Measurements from ENCODE around the gene TENT4A. TPM values are rescaled to one million over a fixed set of nuclear protein-coding genes. Genes with fewer than 3 reads are reported as not detected.

Gene TENT4A
- total and polyA plus RNA-seq, 2 of the 13 experiments (the other 11 are each of a cell fraction or from before 2014, with no cell fraction given): 6.3 to 13.3 TPM

DNA sequence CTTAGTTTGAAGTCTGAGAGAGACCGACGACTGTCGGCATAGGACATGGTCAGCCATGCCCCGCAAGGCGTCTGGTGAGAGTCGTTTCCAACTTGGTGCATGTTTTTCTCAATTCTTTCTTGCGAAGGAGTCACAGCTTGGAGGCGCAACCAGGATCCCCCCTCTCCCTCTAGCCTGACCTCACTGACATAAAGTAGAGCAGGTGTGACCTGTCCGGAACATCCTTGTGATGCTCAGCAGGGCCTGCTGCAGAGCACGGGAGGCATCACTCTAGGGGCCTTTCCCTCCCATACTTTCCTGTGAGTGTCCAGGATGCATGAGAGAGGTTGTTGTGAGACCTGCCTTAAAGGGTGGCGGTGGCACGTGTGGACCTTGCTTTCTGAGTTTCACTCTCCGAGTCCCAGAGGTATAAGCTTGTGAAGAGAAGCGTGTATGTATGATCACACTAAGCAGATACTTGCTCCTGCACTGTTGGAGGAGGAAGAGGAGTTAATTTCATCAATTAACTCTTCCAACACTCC lies 5.0 kb downstream of the TENT4A start:
- FAIRE-seq (no peak), DNase-seq (ENCODE audit: low spot score) (no peak), ATAC-seq (no peak)
- POLR2A ChIA-PET: no interaction called here
- intact Hi-C loops (cut with micrococcal nuclease; ENCODE audit: unreplicated experiment): no loop called here
- Histone ChIP-seq H3K4me3 (replicated peaks in 1 of 3; ENCODE audit: insufficient read depth in 1 of 3, low read depth in 2 of 3, low read length in 3 of 3) (no peak overlapping the region), H3K36me3 (replicated peaks in 1 of 2; ENCODE audit: control insufficient read depth in 1 of 2, insufficient read depth in 2 of 2, low read length in 2 of 2) (peaks cover 3 to 35% of the 10 kb centered on the region in 2 experiments; a peak in 4 of 5 replicates), H3K4me2 (ENCODE audit: low read depth, low read length) (0 out of 2 replicates have a peak overlapping the region, but pooled peaks have one; percentile 92), H3K27me3 (ENCODE audit: control insufficient read depth in 1 of 2, insufficient read depth in 2 of 2, low read length in 2 of 2) (no peaks in the 10 kb centered on the region), H3K79me2 (ENCODE audit: insufficient read depth, low read length) (peaks cover 88% of the 10 kb centered on the region), H3K27ac (ENCODE audit: extremely low read length, insufficient read depth, low read length) (no peak overlapping the region), H2AFZ (ENCODE audit: low read length) (no peak overlapping the region), H3K9ac (ENCODE audit: insufficient read depth, low read depth, low read length) (no peak overlapping the region), H3K9me3 (ENCODE audit: low read length) (no peaks in the 10 kb centered on the region), H3K4me1 (ENCODE audit: insufficient read depth, low read length) (peaks cover 56% of the 10 kb centered on the region), H4K20me1 (ENCODE audit: insufficient read depth, low read length) (peaks cover 81% of the 10 kb centered on the region)
- TF ChIP-seq IRX3 (CRISPR knock-in tag; IDR thresholded peaks at IDR 0.05; ENCODE audit: borderline replicate concordance, low read depth) (no peak), RBM39 (IDR thresholded peaks at IDR 0.05; ENCODE audit: low read depth, low read length, poor library complexity, severe bottlenecking) (no peak)
- BruUV-seq (replicated peaks): no TSS peak
- 92% methylated on average over 13 of the region's 14 CpGs for WGBS (ENCODE audit: low lambda C conversion rate)
- in situ Hi-C loops (cut with HindIII; ENCODE audit: extremely low pct_ligation_motif_present, low pct_unique_long_range_greater_than_20kb): no loop called here
- CTCF ChIA-PET (ENCODE audit: low intra/inter-chr PET ratio, low total read pairs): no interaction called here

DNA sequence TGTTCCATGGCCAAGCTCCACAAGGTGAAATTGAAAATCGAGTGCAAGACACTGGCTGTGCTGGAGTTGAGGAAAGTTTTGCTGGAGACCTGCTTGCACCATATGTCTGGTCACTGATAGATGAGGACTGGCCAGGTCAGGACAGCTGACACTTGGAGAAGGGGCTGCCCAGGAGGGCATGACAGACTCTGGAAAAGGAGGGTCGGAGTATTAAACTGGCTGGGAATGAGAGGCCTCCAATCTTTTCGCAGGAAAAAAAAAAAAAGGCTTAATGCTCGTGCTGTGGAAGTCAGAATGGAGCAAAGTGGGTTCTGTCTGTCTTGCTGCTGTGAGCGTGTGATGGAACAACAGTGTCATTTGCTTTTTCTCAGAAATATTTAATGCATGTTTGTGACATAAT lies 5.5 kb downstream of the TENT4A start:
- ChIA-PET CTCF (ENCODE audit: low intra/inter-chr PET ratio, low total read pairs) (no interaction called here), POLR2A (no interaction called here)
- Histone ChIP-seq H3K9me3 (ENCODE audit: low read length) (no peaks in the 10 kb centered on the region), H3K36me3 (replicated peaks in 1 of 2; ENCODE audit: control insufficient read depth in 1 of 2, insufficient read depth in 2 of 2, low read length in 2 of 2) (peaks cover 3 to 40% of the 10 kb centered on the region in 2 experiments; a peak in 4 of 5 replicates), H3K4me2 (ENCODE audit: low read depth, low read length) (no peak overlapping the region), H3K79me2 (ENCODE audit: insufficient read depth, low read length) (peaks cover 93% of the 10 kb centered on the region), H4K20me1 (ENCODE audit: insufficient read depth, low read length) (peaks cover 82% of the 10 kb centered on the region), H3K4me1 (ENCODE audit: insufficient read depth, low read length) (peaks cover 56% of the 10 kb centered on the region), H3K27me3 (ENCODE audit: control insufficient read depth in 1 of 2, insufficient read depth in 2 of 2, low read length in 2 of 2) (no peaks in the 10 kb centered on the region), H3K27ac (ENCODE audit: extremely low read length, insufficient read depth, low read length) (no peak overlapping the region), H3K9ac (ENCODE audit: insufficient read depth, low read depth, low read length) (no peak overlapping the region), H2AFZ (ENCODE audit: low read length) (no peak overlapping the region), H3K4me3 (replicated peaks in 1 of 3; ENCODE audit: insufficient read depth in 1 of 3, low read depth in 2 of 3, low read length in 3 of 3) (no peak overlapping the region)
- WGBS (ENCODE audit: low lambda C conversion rate): 89% methylated on average over 5 of the region's 5 CpGs
- DNase-seq (ENCODE audit: low spot score) (no peak), FAIRE-seq (no peak), ATAC-seq (no peak)
- in situ Hi-C loops (cut with HindIII; ENCODE audit: extremely low pct_ligation_motif_present, low pct_unique_long_range_greater_than_20kb): no loop called here
- BruUV-seq (replicated peaks): no TSS peak
- intact Hi-C loops (cut with micrococcal nuclease; ENCODE audit: unreplicated experiment): no loop called here
- TF ChIP-seq HOXA5 (CRISPR knock-in tag; IDR thresholded peaks at IDR 0.05): no peak
- TF ChIP-seq ZBTB1 (CRISPR knock-in tag; IDR thresholded peaks at IDR 0.05; ENCODE audit: borderline replicate concordance): no peak
- no peak for TF ChIP-seq ZNF530 (CRISPR knock-in tag; IDR thresholded peaks at IDR 0.05; ENCODE audit: low read depth)
- TF ChIP-seq MIER3 (CRISPR knock-in tag; IDR thresholded peaks at IDR 0.05; ENCODE audit: borderline replicate concordance): no peak
- no peak for TF ChIP-seq SAP130 (CRISPR knock-in tag; IDR thresholded peaks at IDR 0.05; ENCODE audit: low read depth)
- TF ChIP-seq ONECUT2 (CRISPR knock-in tag; IDR thresholded peaks at IDR 0.05): no peak
- no peak for TF ChIP-seq MAFK (conservative IDR thresholded peaks at IDR 0.05 in 1 of 2, IDR thresholded peaks at IDR 0.05 in 1 of 2; ENCODE audit: low read length in 2 of 2)
- no peak for TF ChIP-seq HNRNPH1 (optimal IDR thresholded peaks at IDR 0.05; ENCODE audit: low read depth, low read length)
- TF ChIP-seq, protein P1, sequence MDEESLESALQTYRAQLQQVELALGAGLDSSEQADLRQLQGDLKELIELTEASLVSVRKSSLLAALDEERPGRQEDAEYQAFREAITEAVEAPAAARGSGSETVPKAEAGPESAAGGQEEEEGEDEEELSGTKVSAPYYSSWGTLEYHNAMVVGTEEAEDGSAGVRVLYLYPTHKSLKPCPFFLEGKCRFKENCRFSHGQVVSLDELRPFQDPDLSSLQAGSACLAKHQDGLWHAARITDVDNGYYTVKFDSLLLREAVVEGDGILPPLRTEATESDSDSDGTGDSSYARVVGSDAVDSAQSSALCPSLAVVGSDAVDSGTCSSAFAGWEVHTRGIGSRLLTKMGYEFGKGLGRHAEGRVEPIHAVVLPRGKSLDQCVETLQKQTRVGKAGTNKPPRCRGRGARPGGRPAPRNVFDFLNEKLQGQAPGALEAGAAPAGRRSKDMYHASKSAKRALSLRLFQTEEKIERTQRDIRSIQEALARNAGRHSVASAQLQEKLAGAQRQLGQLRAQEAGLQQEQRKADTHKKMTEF (CRISPR knock-in tag; IDR thresholded peaks at IDR 0.05): no peak
- TF ChIP-seq NFYB (CRISPR knock-in tag; IDR thresholded peaks at IDR 0.05): no peak
- TF ChIP-seq, protein P2, sequence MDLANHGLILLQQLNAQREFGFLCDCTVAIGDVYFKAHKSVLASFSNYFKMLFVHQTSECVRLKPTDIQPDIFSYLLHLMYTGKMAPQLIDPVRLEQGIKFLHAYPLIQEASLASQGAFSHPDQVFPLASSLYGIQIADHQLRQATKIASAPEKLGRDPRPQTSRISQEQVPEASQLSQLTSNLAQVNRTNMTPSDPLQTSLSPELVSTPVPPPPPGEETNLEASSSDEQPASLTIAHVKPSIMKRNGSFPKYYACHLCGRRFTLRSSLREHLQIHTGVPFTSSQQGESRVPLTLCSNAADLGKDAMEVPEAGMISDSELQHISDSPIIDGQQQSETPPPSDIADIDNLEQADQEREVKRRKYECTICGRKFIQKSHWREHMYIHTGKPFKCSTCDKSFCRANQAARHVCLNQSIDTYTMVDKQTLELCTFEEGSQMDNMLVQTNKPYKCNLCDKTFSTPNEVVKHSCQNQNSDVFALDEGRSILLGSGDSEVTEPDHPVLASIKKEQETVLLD (CRISPR knock-in tag; IDR thresholded peaks at IDR 0.05; ENCODE audit: low read depth): no peak
- no peak for TF ChIP-seq TCF7L2 (IDR thresholded peaks at IDR 0.05; ENCODE audit: low read depth, low read length)
- no peak for TF ChIP-seq FOXP1 (IDR thresholded peaks at IDR 0.05)
- TF ChIP-seq FOXP1 (CRISPR knock-in tag; IDR thresholded peaks at IDR 0.05): no peak
- no peak for TF ChIP-seq TAF15 (IDR thresholded peaks at IDR 0.05; ENCODE audit: low read depth, low read length, poor library complexity, severe bottlenecking)
- TF ChIP-seq ZNF720 (CRISPR knock-in tag; IDR thresholded peaks at IDR 0.05): no peak

Measured in HepG2 (cell line).